Measurements from ENCODE around the gene RTN4RL2. TPM values are rescaled to one million over a fixed set of nuclear protein-coding genes. Genes with fewer than 3 reads are reported as not detected.
A peak's percentile ranks its signal among the peaks of the same experiment; 100 is the strongest.

RTN4RL2 gene
- not detected in 2 replicates for total RNA-seq (2011; cell fraction: chromatin; rRNA removed; ENCODE audit: low replicate concordance)
- total RNA-seq (2011; cell fraction: nucleolus; rRNA removed), result 0.50 and 0.53 TPM in 2 replicates
- total RNA-seq (2011; cell fraction: nucleoplasm; rRNA removed), result 0.46 and 1.2 TPM in 2 replicates
- total RNA-seq (2014; rRNA removed) (0.29 TPM in 1 of 2 replicates, not detected in the other), total RNA-seq (2014; rRNA removed; fragmentation: Illumina TruSeq; extraction: Trizol) (not detected in 2 replicates), total RNA-seq (2015; rRNA removed; fragmentation: Illumina TruSeq; extraction: Trizol) (0.07 TPM in 1 of 2 replicates, not detected in the other), total RNA-seq (2021) (1.8 and 1.9 TPM in 2 replicates), polyA plus RNA-seq (2011; rRNA removed) (0.06 and 0.30 TPM in 2 replicates), polyA plus RNA-seq (2014; fragmentation: Illumina TruSeq; extraction: Trizol) (0.34 and 1.1 TPM in 2 replicates), polyA plus RNA-seq (2014; fragmentation: Nextera tagmentation; extraction: Ambion mirVana) (not detected), polyA plus RNA-seq (2014; rRNA removed) (0.69 and 0.82 TPM in 2 replicates), polyA minus RNA-seq (2011; rRNA and poly(A)+ RNA removed) (not detected in 2 replicates), Bru-seq, nascent RNA (percentile 31 among the genes with signal in this experiment), BruChase-seq, experiment 1, labeled RNA remaining after a 2-hour chase (percentile 31 among the genes with signal in this experiment), BruChase-seq, experiment 2, labeled RNA remaining after a 6-hour chase (percentile 27 among the genes with signal in this experiment)
- 0.07 and 0.21 TPM in 2 replicates for polyA plus RNA-seq (2011; cell fraction: cytosol; rRNA removed)
- 0.25 and 0.47 TPM in 2 replicates for polyA plus RNA-seq (2011; cell fraction: nucleus; rRNA removed)
- 1.5 and 5.3 TPM in 2 replicates for polyA plus RNA-seq (2012)
- not detected in 2 replicates for polyA minus RNA-seq (2011; cell fraction: cytosol; rRNA and poly(A)+ RNA removed)
- 0.54 TPM in 1 of 2 replicates, not detected in the other for polyA minus RNA-seq (2011; cell fraction: nucleus; rRNA and poly(A)+ RNA removed)
- long read RNA-seq, experiment 1, partial matches to known transcripts, result 1 of 6 reads
- long read RNA-seq, experiment 1, other reads (novel, unspliced or antisense), result 5 of 6 reads
- long read RNA-seq, experiment 2, partial matches to known transcripts, result 0 of 4 reads
- long read RNA-seq, experiment 2, other reads (novel, unspliced or antisense), result 1 of 4 reads
- long read RNA-seq, experiment 3, result 0 reads

- intact Hi-C loops (cut with micrococcal nuclease) (no loop called here), in situ Hi-C loops (cut with MboI) (no loop called here)
- no peaks in the 10 kb centered on the region for H3K9me3 ChIP-seq (replicated peaks; ENCODE audit: control insufficient read depth, insufficient read depth, low read depth, low read length)
- peak; percentile 67 for ATAC-seq
- peaks cover 5% of the 10 kb centered on the region for H4K20me1 ChIP-seq (replicated peaks; ENCODE audit: control insufficient read depth, insufficient read depth, low read length)
- peak; percentile 84 to 90 (median 90) for DNase-seq (ENCODE audit: extremely low read depth in 1 of 4, low spot score in 3 of 4)
- peaks cover 22 to 59% of the 10 kb centered on the region in 2 experiments for H3K4me1 ChIP-seq (replicated peaks in 1 of 2; ENCODE audit: control insufficient read depth in 2 of 2, insufficient read depth in 2 of 2, low read length in 2 of 2)
- H3K9ac ChIP-seq (ENCODE audit: insufficient read depth in 1 of 2, low read depth in 2 of 2, low read length in 2 of 2), result peak within 1 kb of the TSS in 1 of 2 experiments; percentile 91; a peak in 3 of 4 replicates
- no peaks in the 10 kb centered on the region for H3K9me1 ChIP-seq (ENCODE audit: control insufficient read depth, insufficient read depth, low read length)
- ChIA-PET POLR2A (interaction anchor here (0.8 to 2.3 kb wide), 3 partner anchors 9 to 147 kb away, joined by 3 to 7 read pairs (median 4); no protein-coding TSS in a partner anchor), CTCF (ENCODE audit: low intra/inter-chr PET ratio) (interaction anchor here (3.6 kb wide), 1 partner anchor 67 kb away, joined by 32 read pairs; no protein-coding TSS in a partner anchor)
- peak within 1 kb of the TSS; percentile 82 for H3K4me2 ChIP-seq (ENCODE audit: insufficient read depth, low read length)
- no TSS peak for BruUV-seq (replicated peaks)
- peak within 1 kb of the TSS; percentile 45 for H3K4me3 ChIP-seq
- 0% methylated on average over 27 of the region's 66 CpGs for WGBS (ENCODE audit: insufficient coverage, low coverage, missing lambda C conversion rate)
- no peaks in the 10 kb centered on the region for H3K79me2 ChIP-seq (ENCODE audit: control insufficient read depth, insufficient read depth, low read length)
- H3K27ac ChIP-seq (ENCODE audit: extremely low read depth, low read depth, low read length), result no peak within 1 kb of the TSS; the same call in 2 of the 3 replicates
- H3K36me3 ChIP-seq (ENCODE audit: control insufficient read depth, insufficient read depth, low read length), result no peaks in the 10 kb centered on the region
- FAIRE-seq, result peak; percentile 75
- H2AFZ ChIP-seq (ENCODE audit: low read depth, low read length), result peak within 1 kb of the TSS; percentile 89
- no peaks in the 10 kb centered on the region for H3K27me3 ChIP-seq (ENCODE audit: control insufficient read depth in 2 of 2, insufficient read depth in 2 of 2, low read length in 2 of 2)
- TF ChIP-seq ZNF589 (CRISPR knock-in tag; IDR thresholded peaks at IDR 0.05; ENCODE audit: low read depth) (no peak), KDM1A (IDR thresholded peaks at IDR 0.05) (no peak), CTCFL (IDR thresholded peaks at IDR 0.05; ENCODE audit: borderline replicate concordance, insufficient read depth, low read depth, low read length, poor library complexity, severe bottlenecking) (peak; percentile 1), RAD21 (CRISPR knock-in tag; conservative IDR thresholded peaks at IDR 0.05 in 1 of 2, IDR thresholded peaks at IDR 0.05 in 1 of 2) (0 out of 4 replicates have a peak, but pooled peaks of 1 of the 2 experiments have one; percentile 4), ZNF165 (CRISPR knock-in tag; IDR thresholded peaks at IDR 0.05; ENCODE audit: borderline replicate concordance) (no peak), SLC30A9 (CRISPR knock-in tag; IDR thresholded peaks at IDR 0.05) (no peak)
Observed at GRCh38 chr11:57460022-57460757, at the start of gene RTN4RL2. RTN4RL2 (plus strand) TSS chr11:57460528; CDS start chr11:57460866, 338 bp downstream.
